ENCODE measurements around the gene ASB9. TPM values are rescaled to one million over a fixed set of nuclear protein-coding genes. Genes with fewer than 3 reads are reported as not detected.

Gene ASB9
- polyA plus RNA-seq, 1 donor from 2014 or later, result not detected

DNA sequence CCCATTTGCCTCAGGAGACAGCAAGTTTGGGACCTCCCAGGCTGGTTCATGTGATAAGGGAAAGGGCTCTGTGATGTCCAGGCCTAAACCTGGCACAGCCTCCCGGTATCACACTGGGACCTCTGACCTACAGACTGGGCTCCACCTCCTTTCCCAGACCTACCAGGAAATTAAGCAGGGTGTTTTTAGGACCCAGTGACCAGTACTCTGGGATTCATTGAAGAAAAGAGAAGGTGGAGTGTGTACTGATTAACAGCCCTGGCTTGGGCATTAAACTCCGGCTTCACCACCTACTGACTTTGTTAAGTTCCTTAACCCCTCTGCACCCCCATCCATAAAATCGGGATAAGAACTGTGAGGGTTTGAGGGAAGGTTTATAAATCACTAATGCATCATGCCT lies 28.6 kb downstream of the ASB9 start:
- Histone ChIP-seq H3K36me3 (ENCODE audit: insufficient read depth, low read length) (no peaks in the 10 kb centered on the region), H3K27ac (ENCODE audit: low read length) (no peak overlapping the region), H2AFZ (ENCODE audit: low read depth, low read length) (no peak overlapping the region), H3K9ac (ENCODE audit: low read length) (no peak overlapping the region), H3F3A (ENCODE audit: insufficient read depth, low read length, poor library complexity, severe bottlenecking) (no peaks in the 10 kb centered on the region), H3K79me2 (replicated peaks; ENCODE audit: insufficient read depth, low read length) (no peaks in the 10 kb centered on the region), H3K9me3 (ENCODE audit: low read length) (no peaks in the 10 kb centered on the region), H3K4me2 (ENCODE audit: low read length) (no peak overlapping the region), H4K20me1 (ENCODE audit: insufficient read depth) (no peaks in the 10 kb centered on the region), H3K27me3 (ENCODE audit: insufficient read depth, low read depth, low read length) (no peaks in the 10 kb centered on the region), H3K4me3 (ENCODE audit: low read length) (no peak overlapping the region), H3K9me2 (ENCODE audit: insufficient read depth, low read length) (no peaks in the 10 kb centered on the region)
- TF ChIP-seq, protein P1, sequence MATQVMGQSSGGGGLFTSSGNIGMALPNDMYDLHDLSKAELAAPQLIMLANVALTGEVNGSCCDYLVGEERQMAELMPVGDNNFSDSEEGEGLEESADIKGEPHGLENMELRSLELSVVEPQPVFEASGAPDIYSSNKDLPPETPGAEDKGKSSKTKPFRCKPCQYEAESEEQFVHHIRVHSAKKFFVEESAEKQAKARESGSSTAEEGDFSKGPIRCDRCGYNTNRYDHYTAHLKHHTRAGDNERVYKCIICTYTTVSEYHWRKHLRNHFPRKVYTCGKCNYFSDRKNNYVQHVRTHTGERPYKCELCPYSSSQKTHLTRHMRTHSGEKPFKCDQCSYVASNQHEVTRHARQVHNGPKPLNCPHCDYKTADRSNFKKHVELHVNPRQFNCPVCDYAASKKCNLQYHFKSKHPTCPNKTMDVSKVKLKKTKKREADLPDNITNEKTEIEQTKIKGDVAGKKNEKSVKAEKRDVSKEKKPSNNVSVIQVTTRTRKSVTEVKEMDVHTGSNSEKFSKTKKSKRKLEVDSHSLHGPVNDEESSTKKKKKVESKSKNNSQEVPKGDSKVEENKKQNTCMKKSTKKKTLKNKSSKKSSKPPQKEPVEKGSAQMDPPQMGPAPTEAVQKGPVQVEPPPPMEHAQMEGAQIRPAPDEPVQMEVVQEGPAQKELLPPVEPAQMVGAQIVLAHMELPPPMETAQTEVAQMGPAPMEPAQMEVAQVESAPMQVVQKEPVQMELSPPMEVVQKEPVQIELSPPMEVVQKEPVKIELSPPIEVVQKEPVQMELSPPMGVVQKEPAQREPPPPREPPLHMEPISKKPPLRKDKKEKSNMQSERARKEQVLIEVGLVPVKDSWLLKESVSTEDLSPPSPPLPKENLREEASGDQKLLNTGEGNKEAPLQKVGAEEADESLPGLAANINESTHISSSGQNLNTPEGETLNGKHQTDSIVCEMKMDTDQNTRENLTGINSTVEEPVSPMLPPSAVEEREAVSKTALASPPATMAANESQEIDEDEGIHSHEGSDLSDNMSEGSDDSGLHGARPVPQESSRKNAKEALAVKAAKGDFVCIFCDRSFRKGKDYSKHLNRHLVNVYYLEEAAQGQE (IDR thresholded peaks at IDR 0.05; ENCODE audit: borderline replicate concordance), result no peak
- TF ChIP-seq RAD21 (conservative IDR thresholded peaks at IDR 0.05) (no peak), POLR2AphosphoS5 (IDR thresholded peaks at IDR 0.05) (no peak)
- TF ChIP-seq, protein P2, sequence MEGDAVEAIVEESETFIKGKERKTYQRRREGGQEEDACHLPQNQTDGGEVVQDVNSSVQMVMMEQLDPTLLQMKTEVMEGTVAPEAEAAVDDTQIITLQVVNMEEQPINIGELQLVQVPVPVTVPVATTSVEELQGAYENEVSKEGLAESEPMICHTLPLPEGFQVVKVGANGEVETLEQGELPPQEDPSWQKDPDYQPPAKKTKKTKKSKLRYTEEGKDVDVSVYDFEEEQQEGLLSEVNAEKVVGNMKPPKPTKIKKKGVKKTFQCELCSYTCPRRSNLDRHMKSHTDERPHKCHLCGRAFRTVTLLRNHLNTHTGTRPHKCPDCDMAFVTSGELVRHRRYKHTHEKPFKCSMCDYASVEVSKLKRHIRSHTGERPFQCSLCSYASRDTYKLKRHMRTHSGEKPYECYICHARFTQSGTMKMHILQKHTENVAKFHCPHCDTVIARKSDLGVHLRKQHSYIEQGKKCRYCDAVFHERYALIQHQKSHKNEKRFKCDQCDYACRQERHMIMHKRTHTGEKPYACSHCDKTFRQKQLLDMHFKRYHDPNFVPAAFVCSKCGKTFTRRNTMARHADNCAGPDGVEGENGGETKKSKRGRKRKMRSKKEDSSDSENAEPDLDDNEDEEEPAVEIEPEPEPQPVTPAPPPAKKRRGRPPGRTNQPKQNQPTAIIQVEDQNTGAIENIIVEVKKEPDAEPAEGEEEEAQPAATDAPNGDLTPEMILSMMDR (IDR thresholded peaks at IDR 0.05; ENCODE audit: poor library complexity, severe bottlenecking), result no peak

DNA sequence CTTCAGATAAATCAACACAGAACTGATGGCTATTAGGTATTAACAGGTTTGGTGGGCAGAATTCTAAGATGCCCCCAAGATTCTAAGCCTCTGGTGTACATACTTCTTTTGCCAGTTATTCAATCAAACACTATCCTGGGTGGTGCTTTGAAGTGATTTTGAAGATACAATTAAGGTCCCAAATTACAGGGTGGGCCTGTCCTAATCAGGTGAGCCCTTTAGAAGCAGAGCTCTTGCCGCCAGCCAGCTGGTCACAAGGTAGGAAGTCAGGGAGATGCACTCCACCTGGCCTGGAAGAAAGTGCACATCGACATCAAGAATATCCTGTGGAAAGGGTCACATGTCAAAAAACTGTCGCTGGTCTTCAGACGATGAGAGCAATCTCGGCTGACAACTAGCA lies 29.5 kb downstream of the ASB9 start:
- Histone ChIP-seq H3K27ac (ENCODE audit: low read length) (no peak overlapping the region), H3K36me3 (ENCODE audit: insufficient read depth, low read length) (no peaks in the 10 kb centered on the region), H3K9ac (ENCODE audit: low read length) (no peak overlapping the region), H3K9me3 (ENCODE audit: low read length) (no peaks in the 10 kb centered on the region), H4K20me1 (ENCODE audit: insufficient read depth) (no peaks in the 10 kb centered on the region), H3K9me2 (ENCODE audit: insufficient read depth, low read length) (no peaks in the 10 kb centered on the region), H3K4me2 (ENCODE audit: low read length) (no peak overlapping the region), H3K4me3 (ENCODE audit: low read length) (no peak overlapping the region), H3K79me2 (replicated peaks; ENCODE audit: insufficient read depth, low read length) (no peaks in the 10 kb centered on the region), H3K27me3 (ENCODE audit: insufficient read depth, low read depth, low read length) (no peaks in the 10 kb centered on the region), H2AFZ (ENCODE audit: low read depth, low read length) (no peak overlapping the region), H3F3A (ENCODE audit: insufficient read depth, low read length, poor library complexity, severe bottlenecking) (no peaks in the 10 kb centered on the region)
- TF ChIP-seq, protein P1 (IDR thresholded peaks at IDR 0.05; ENCODE audit: borderline replicate concordance), result no peak
- TF ChIP-seq SMC3 (conservative IDR thresholded peaks at IDR 0.05; ENCODE audit: poor library complexity) (no peak), TAF1 (IDR thresholded peaks at IDR 0.05; ENCODE audit: low read depth) (no peak), EP300 (conservative IDR thresholded peaks at IDR 0.05; ENCODE audit: poor library complexity, severe bottlenecking) (no peak), POLR2AphosphoS5 (IDR thresholded peaks at IDR 0.05) (no peak), EZH2 (IDR thresholded peaks at IDR 0.05; ENCODE audit: borderline replicate concordance, insufficient read depth, low read length, poor library complexity, severe bottlenecking) (no peak), MXI1 (conservative IDR thresholded peaks at IDR 0.05; ENCODE audit: poor library complexity, severe bottlenecking) (no peak), RAD21 (conservative IDR thresholded peaks at IDR 0.05) (no peak)
- TF ChIP-seq, protein P2 (IDR thresholded peaks at IDR 0.05; ENCODE audit: poor library complexity, severe bottlenecking), result no peak

Measured in neural cell (in vitro differentiated cells).